Activated CD4-positive, CD25-positive, alpha-beta regulatory T cell (primary cell): Measurements from ENCODE around the gene CAMP.

Experiments
- DNase-seq, 4 experiments: peaks; one replicate each; lab custom pipeline; 2025; lab: John Stamatoyannopoulos, UW

Gene CAMP

GRCh38 chr3:48214225-48214624 lies 9.1 kb upstream of the CAMP start:
- DNase-seq: no peak

GRCh38 chr3:48215019-48215418 lies 8.3 kb upstream of the CAMP start:
- no peak for DNase-seq

DNA sequence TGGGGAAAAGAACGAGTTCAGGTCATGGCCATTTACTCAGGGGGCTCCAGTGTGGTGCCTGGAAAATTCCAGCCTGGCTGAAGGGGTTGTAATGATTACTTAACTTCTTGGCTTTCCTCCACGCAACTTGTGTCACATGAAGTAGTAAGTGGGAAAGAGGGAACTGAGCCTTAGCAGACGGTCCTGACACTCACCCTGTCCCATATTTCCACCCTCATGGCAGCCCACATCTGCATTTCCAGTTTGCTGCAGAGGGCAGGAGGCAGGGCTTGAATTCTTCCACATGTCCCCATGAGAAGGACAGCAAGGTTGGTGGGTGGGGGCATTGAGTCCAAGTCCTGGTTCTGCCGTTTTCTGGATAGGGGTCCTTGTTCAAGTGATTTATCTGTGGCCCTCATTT lies 7.8 kb upstream of the CAMP start:
- DNase-seq: no peak

DNA sequence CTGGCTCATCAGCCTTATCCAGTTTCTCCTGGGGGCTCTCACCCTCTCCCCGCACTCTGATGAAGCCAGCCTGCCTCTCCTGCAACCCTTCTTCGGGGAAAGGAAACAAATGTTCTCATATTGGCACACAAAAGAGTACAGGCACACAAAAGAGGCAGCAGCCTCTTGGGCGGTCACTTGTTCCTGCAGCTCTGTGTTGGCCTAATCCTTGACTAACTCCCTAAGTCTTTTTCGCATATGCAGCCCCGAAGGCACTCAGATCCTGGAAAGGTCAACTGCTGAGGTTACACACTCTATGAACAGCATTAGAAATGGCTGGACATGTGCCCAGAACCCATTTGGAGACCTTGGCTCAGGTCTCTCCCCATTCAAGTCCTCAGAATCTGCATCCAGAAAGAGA lies 7.4 kb upstream of the CAMP start:
- DNase-seq: no peak

- DNase-seq: no peak
These were observed 5.8 kb upstream of the CAMP start for GRCh38 chr3:48217449-48217848.

GRCh38 chr3:48218537-48218936 lies 4.8 kb upstream of the CAMP start:
- DNase-seq: no peak

- no peak for DNase-seq
These were observed 3.8 kb upstream of the CAMP start for GRCh38 chr3:48219543-48219942.

DNA sequence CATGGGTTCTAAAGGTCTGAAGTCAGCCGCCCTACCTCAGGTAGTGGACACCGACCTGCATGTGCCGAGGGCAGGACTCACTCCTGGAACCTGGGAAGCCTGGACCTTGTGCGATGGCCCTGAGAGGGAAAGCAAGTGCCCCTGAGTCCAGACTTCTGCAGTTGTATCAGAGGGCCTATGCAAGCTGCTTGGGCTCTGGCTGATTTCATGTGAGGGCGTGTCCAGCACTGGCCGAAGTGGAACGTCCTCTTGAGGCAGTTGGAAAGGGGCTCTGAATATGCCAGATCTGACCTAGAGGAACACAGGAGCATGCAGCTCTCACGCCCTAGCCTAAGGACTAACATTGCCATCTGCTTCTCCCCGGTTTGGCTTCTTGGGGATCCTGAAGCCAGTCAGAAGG lies 2.5 kb upstream of the CAMP start:
- DNase-seq: no peak

DNA sequence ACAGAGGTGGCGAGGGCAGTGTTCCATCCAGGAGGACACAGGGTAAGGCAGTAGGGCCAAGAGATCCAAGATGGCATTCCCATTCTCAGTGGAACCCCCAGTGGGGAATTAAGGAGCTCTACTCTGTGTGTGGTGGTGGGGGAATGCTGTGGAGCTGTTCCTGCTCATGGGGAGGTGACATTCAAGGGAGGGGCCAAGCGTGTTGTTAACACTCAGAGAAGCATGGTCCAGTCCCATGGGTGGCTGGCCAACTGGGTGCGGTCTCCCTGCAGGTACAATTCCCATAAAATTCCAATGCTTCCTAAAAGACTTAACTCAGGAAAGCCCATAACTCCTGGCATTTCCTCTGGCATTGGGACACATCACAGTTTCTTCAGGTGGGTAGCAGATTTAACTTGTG lies 2.3 kb downstream of the CAMP start:
- no peak for DNase-seq

DNA sequence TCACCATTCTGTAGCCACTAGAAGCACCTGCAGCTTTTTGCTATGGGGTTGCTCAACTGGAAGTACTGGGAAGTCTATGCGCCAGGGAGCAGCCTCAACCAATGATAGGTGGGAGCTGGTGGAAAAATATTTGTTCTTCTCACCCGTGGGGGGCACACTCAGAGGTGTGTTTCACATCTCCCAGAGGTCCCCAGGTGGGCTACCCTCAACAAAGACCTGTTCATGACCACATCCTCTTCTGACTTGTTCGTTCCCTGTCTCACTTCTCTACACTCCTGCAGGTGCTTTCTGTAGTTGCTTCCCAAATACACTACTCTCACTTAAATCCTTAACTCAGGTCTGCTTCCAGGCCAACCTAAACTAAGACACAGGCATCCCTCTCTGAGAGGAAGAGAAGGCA lies 3.6 kb downstream of the CAMP start:
- DNase-seq: no peak

GRCh38 chr3:48232232-48232631 lies 8.9 kb downstream of the CAMP start:
- no peak for DNase-seq

DNA sequence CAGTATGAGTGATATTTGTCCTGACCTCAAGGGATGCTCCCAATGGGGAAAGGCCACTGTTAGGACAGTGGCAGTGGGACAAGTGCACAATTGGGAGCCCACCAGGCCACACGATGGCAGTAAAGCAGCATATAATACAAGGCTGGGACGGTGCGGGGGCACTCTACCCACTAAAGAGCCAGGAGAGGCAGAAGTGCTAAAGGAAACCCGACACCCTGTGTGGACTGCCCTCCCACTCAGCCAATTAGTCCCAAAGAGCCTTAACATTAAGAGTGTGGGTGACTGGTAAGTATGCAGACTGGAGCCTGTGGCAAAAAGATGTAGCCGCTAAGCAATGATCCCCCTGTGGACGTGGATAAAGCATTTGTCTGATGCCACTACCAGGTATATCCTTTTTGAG lies 9.4 kb downstream of the CAMP start:
- DNase-seq: peak; percentile 6 to 40 (median 20)

GRCh38 chr3:48233542-48233941 lies 10.2 kb downstream of the CAMP start:
- DNase-seq: no peak

- no peak for DNase-seq
These were observed 13.2 kb downstream of the CAMP start for GRCh38 chr3:48236531-48236930.

DNA sequence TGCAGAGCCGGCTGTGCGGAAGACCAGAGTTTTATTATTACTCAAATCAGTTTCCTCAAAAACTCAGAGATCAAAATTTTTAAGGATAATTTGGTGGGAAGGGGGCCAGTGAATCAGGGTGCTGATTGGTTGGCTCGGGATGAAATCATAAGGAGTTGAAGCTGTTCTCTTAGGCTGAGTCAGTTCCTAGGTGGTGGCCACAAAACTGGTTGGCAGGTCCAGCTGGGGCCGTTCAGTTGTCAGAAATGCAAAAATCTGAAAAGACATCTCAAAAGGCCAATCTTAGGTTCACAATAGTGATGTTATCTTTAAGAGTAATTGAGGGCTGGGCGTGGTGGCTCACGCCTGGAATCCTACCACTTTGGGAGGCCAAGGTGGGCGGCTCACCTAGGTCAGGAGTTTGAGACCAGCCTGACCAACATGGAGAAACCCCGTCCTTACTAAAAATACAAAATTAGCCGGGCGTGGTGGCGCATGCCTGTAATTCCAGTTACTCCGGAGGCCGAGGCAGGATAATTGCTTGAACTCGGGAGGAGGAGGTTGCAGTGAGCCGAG lies 15.3 kb downstream of the CAMP start:
- DNase-seq: no peak

DNA sequence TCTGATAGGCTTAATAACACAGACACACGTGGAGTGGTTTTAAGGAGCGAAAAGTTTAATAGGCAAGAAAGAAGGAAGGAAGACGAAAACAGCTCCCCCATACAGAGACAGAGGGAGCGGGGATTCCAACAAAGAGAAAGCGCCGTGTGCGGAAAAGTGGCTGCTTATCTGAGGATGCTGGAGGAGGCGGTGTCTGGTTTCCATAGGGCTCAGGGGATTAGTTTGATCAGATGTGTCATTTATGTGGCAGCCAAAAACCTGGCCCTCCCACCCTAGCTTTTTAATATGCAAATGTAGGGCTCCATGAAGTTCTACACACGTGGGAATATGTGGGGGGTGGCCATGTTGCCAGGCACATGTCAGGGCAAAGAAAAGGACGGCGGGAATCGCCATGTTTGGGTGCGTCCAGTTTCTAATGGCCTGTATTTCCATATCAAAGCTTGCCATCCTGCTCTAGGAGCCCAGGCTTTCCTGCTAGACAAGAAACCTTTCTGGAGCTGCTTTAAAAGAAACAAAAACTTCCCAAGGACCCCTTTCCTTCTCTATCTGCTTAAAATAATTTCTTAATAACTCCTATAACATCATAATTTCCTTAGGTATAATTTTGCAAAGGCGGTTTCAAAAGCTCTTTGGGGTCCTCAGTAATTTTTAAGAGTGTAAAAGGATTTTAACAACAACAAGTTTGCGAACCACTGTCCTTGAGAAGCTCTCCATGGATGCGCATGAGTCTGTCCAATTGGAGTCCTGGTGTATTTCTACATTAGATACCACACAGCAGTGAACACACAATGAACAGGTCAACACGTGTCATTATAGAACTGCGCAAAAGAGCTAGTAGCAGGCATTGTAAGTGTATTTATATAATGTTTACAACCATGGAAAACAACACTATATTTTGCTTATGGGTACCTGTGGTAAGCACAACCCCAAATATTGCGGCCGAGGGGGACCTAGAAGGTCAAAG lies 17.0 kb downstream of the CAMP start:
- DNase-seq: no peak

DNA sequence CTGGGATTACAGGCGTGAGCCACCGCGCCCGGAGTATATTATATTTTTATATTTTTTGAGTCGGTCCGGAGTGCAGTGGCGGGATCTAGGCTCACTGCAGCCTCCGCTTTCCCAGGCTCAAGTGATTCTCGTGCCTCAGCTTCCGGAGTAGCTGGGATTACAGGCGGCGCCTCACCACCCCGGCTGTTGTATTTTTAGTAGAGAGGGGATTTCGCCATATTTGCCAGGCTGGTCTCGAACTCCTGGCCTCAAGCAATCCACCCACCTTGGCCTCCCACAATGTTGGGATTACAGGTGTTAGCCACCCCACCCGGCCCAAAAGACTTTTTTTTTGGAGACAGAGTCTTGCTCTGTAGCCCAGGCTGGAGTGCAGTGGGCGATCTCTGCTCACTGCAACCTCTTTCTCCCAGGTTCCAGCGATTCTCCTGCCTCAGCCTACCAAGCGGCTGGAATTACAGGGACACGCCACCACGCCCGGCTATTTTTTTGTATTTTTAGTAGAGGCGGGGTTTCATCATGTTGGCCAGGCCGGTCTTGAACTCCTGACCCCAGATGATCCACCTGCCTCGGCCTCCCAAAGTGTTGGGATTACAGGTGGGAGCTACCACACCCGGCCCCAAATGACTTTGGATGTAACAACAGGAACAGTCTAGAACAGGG lies 18.6 kb downstream of the CAMP start:
- no peak for DNase-seq

DNA sequence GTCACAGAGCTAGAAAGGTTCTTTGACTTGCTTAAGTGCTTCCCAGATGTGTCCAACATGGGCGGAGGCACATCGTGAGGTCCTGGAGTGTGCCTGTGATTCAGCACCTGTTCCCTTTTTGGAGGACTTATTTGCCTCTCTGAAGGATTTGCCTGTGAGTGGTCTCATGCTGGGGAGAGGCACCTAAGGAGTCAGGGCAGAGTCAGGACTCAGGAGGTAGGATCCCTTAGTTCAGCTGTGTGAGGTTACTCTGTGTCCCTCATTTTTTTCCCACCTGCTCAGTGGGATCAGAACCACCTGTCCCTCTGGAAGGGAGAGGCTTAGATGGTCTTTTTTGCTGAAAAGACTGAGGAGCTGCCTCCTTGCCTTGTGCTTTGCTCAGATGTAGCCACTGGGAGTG lies 20.6 kb downstream of the CAMP start:
- DNase-seq: no peak

DNA sequence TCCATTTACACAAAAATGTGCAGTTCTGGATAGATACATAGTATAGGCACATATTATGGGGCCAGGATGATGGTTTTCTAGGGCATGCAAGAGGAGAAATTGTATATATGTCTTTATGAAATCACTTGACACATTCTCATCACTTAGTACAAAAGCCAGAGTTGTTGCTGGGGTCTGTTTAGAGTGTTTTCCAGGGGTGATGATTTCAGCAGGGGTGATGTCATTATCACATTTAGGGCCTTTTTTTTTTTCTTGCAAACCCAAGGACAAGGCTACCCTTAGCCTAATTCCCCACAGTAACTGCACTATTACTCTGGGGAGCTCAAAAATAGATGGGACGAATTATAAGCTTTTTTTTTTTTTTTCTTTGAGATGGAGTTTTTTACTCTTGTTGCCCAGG lies 21.2 kb downstream of the CAMP start:
- no peak for DNase-seq

DNA sequence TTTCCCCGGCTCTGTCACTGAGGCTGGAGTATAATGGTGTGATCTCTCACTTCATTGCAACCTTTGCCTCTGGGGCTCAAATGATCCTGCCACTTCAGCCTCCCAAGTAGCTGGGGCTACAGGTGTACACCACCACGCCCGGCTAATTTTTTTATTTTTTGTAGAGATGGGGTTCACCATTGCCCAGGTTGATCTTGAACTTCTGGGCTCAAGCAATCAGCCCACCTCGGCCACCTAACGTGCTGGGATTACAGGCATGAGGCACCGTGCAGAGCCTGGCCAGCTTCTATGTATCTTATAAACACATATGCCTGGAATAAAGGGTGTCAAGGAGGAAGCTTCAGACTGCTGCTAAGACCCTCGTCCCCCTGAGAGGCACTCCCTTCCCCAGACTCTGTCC lies 21.8 kb downstream of the CAMP start:
- DNase-seq: no peak

DNA sequence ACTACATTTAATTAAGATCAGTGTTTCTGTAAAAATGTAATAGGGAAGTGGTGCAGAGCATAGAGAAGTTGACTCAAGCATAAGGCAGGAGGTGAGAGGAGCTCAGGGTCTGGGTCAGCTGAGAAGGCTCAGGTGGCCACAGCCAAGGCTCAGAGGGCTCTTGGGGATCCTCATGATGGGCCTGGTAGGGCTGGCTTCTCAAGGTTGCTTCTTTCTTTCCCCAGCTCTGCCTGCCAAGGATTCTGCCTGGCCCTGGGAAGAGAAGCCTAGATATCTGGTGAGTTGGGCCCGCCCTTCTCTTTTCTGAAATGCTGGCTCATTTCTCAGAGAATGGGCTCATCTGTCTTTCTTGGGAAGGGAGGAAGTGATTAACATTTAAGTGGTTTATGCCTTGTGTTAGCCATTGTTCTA lies 24.1 kb downstream of the CAMP start:
- no peak for DNase-seq

GRCh38 chr3:48248095-48248850 lies 25.0 kb downstream of the CAMP start:
- no peak for DNase-seq
